DOHH2 (cell line): Measurements from ENCODE around the gene LRRC42.
A peak's percentile ranks its signal among the peaks of the same experiment; 100 is the strongest.

Experiments
- H3F3A ChIP-seq: fragments of 200-600 bp; sonication (generic), shearing (Covaris generic); 2 replicates; pipeline ENCODE4 v1.6.0; 2016; ENCODE audit warnings: antibody characterized with exemption, mild to moderate bottlenecking; ENCODE audit not compliant: control insufficient read depth, insufficient read depth
- H3K27ac ChIP-seq: fragments of 200-600 bp; sonication (generic); 2 replicates; pipeline ENCODE4 v1.5.1; 2014; ENCODE audit warnings: low read depth, mild to moderate bottlenecking, low read length, moderate library complexity
- H3K27me3 ChIP-seq: fragments of 200-600 bp; sonication (generic); 2 replicates; pipeline ENCODE4 v1.6.1; 2014; ENCODE audit warnings: mild to moderate bottlenecking, low read length, mixed read lengths; ENCODE audit not compliant: control insufficient read depth
- H3K36me3 ChIP-seq: fragments of 200-600 bp; sonication (generic); 2 replicates; pipeline ENCODE4 v1.6.1; 2014; ENCODE audit warnings: mild to moderate bottlenecking, low read length, moderate library complexity, mixed read lengths; ENCODE audit not compliant: control insufficient read depth
- H3K4me1 ChIP-seq: fragments of 200-600 bp; sonication (generic); 2 replicates; pipeline ENCODE4 v1.6.1; 2014; ENCODE audit warnings: mild to moderate bottlenecking, low read length, mixed read lengths; ENCODE audit not compliant: control insufficient read depth
- H3K4me2 ChIP-seq: fragments of 200-600 bp; sonication (generic); 2 replicates; pipeline ENCODE4 v1.6.0; 2014; ENCODE audit warnings: mild to moderate bottlenecking, low read length, moderate library complexity
- H3K4me3 ChIP-seq: fragments of 200-600 bp; sonication (generic); 2 replicates; pipeline ENCODE4 v1.5.1; 2014; ENCODE audit warnings: mild to moderate bottlenecking, low read length, mixed read lengths
- H3K79me2 ChIP-seq: fragments of 200-600 bp; sonication (generic); 2 replicates; pipeline ENCODE4 v1.6.1; 2014; ENCODE audit warnings: mild to moderate bottlenecking, low read length, mixed read lengths; ENCODE audit not compliant: control insufficient read depth
- H3K9me2 ChIP-seq: fragments of 200-600 bp; sonication (generic); replicated peaks from 2 replicates; pipeline ENCODE4 v1.6.1; 2014; ENCODE audit warnings: mild to moderate bottlenecking, low read length, mixed read lengths; ENCODE audit not compliant: control insufficient read depth
- H3K9me3 ChIP-seq: fragments of 200-600 bp; sonication (generic); 2 replicates; pipeline ENCODE4 v1.6.1; 2014; ENCODE audit warnings: antibody characterized with exemption, low read length, mixed read lengths; ENCODE audit not compliant: control insufficient read depth, insufficient read depth
- H4K20me1 ChIP-seq: fragments of 200-600 bp; sonication (generic); 2 replicates; pipeline ENCODE4 v1.6.0; 2014; ENCODE audit warnings: low read depth, mild to moderate bottlenecking, antibody characterized with exemption, low read length, moderate library complexity; ENCODE audit not compliant: control insufficient read depth, insufficient read depth
- EZH2phosphoT487 ChIP-seq: fragments of 200-600 bp; sonication (generic); IDR thresholded peaks from 2 replicates; pipeline ENCODE4 v1.6.1; 2017; ENCODE audit warnings: borderline replicate concordance, mild to moderate bottlenecking, antibody characterized with exemption, low read length, moderate library complexity, mixed read lengths
- TF ChIP-seq, protein P1 (sequence below): fragments of 200-600 bp; sonication (generic); IDR thresholded peaks from one replicate; pipeline ENCODE4 v1.5.1; 2014; ENCODE audit warnings: antibody characterized with exemption, mild to moderate bottlenecking, low read depth, low read length; ENCODE audit not compliant: poor library complexity, severe bottlenecking

LRRC42 gene

DNA sequence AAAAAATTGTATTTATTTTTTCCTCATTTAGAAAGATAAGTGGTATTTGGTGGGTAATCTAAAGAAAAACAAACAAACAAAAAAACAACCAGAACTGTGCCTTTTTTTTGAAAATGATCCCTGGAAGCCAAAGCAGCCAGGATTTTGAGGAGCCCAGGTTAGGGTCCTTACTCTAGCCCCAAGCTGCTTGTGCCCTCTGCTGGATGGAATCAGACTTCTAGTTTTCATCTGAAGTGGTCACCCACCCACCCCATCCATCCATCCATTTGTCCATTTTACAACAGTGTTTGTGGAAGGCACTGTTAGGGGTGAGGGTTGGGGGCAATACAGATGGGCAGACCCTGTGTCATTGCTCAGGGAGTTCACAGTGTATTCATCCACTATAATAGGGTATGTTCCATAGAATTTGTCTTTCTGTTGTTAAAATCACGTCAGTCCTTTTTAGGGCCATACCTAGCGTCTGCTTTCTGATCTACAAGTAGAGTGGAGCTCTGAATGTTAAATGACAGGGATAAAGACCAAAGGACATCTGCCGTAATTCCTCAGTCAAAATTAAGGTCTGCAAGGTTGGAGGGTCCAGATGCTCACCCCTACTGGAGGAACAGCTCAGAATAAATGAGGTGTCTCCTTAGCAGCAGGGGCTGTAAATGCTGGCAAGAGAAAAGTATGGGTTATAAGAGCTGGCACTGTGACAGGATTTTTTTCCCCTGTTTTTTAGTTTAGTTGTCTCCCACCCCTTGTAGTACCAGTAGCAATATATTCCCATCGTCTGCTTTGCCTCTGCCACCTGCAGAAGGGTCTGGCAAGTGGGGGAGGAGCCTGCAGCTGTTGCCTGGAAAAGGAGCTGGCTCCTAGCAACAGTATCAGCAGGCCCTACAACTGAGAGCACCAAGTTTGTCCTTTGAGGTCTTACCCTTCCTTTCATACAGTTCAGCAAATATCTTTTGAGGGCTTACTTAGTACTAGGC, 3.2 kb downstream of the LRRC42 start:
- Histone ChIP-seq H3K9me3 (no peaks in the 10 kb centered on the region), H3K36me3 (peaks cover 49% of the 10 kb centered on the region), H3K4me3 (no peak overlapping the region), H3K79me2 (peaks cover 46% of the 10 kb centered on the region), H3K27me3 (no peaks in the 10 kb centered on the region), H3K4me1 (peaks cover 20% of the 10 kb centered on the region), H3K27ac (no peak overlapping the region), H3K9me2 (no peaks in the 10 kb centered on the region), H3K4me2 (no peak overlapping the region), H4K20me1 (peaks cover 13% of the 10 kb centered on the region; the same call in 1 of the 2 replicates), H3F3A (peaks cover 4% of the 10 kb centered on the region; the same call in 1 of the 2 replicates)
- TF ChIP-seq EZH2phosphoT487, result no peak
- TF ChIP-seq, protein P1, sequence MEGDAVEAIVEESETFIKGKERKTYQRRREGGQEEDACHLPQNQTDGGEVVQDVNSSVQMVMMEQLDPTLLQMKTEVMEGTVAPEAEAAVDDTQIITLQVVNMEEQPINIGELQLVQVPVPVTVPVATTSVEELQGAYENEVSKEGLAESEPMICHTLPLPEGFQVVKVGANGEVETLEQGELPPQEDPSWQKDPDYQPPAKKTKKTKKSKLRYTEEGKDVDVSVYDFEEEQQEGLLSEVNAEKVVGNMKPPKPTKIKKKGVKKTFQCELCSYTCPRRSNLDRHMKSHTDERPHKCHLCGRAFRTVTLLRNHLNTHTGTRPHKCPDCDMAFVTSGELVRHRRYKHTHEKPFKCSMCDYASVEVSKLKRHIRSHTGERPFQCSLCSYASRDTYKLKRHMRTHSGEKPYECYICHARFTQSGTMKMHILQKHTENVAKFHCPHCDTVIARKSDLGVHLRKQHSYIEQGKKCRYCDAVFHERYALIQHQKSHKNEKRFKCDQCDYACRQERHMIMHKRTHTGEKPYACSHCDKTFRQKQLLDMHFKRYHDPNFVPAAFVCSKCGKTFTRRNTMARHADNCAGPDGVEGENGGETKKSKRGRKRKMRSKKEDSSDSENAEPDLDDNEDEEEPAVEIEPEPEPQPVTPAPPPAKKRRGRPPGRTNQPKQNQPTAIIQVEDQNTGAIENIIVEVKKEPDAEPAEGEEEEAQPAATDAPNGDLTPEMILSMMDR, result peak; percentile 73

DNA sequence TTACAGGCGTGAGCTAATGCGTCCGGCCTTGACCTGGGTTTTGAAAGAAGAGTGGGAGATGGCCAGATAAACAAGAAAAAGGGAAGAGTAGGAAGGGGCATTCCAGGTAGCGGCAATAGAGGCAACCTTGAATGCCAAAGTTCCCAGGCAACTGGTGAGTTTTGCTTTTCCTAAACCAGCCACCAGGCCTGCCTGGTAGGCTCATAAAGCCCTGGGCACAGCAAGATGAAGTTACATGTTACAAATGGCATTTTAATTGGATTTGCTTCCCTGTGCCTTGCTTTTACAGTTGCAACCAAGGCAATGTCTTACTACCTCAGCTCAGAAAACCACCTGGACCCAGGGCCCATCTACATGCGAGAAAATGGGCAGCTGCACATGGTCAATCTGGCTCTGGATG, 5.5 kb downstream of the LRRC42 start:
- Histone ChIP-seq H3K36me3 (peaks cover 48% of the 10 kb centered on the region), H3K9me2 (no peaks in the 10 kb centered on the region), H3K4me3 (no peak overlapping the region), H3K9me3 (no peaks in the 10 kb centered on the region), H3K27me3 (no peaks in the 10 kb centered on the region), H3K79me2 (peaks cover 33% of the 10 kb centered on the region), H3K4me1 (peaks cover 12% of the 10 kb centered on the region), H4K20me1 (peaks cover 13% of the 10 kb centered on the region; the same call in 1 of the 2 replicates), H3K27ac (no peak overlapping the region), H3K4me2 (no peak overlapping the region), H3F3A (peaks cover 4% of the 10 kb centered on the region; the same call in 1 of the 2 replicates)
- no peak for TF ChIP-seq EZH2phosphoT487
- TF ChIP-seq, protein P1, result no peak

DNA sequence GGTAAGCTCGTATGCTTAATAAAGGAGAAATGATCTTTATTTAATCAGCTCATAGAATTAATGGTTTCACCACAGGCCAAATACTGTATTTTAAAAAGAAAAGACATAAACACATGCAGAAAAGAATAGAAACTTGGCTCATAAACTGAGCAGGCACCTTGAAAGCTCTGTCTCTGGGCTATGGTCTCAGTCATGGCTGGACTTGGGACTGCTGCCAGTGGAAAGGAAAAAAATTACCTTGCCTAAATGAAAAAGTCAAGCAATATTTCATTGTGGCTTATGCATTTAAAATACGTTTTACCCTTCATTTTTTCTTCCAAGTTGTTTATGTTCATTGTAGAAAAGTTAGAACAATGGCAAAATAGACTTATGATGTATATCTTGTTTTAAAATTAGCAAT, 8.0 kb downstream of the LRRC42 start:
- Histone ChIP-seq H3K4me3 (no peak overlapping the region), H3K79me2 (peaks cover 9% of the 10 kb centered on the region), H3K36me3 (peaks cover 52% of the 10 kb centered on the region), H3K4me1 (no peaks in the 10 kb centered on the region), H3K9me2 (no peaks in the 10 kb centered on the region), H3K9me3 (no peaks in the 10 kb centered on the region), H3K4me2 (no peak overlapping the region), H3K27ac (no peak overlapping the region), H4K20me1 (peaks cover 7% of the 10 kb centered on the region; the same call in 1 of the 2 replicates), H3F3A (no peaks in the 10 kb centered on the region; the same call in 1 of the 2 replicates), H3K27me3 (no peaks in the 10 kb centered on the region)
- no peak for TF ChIP-seq EZH2phosphoT487
- TF ChIP-seq, protein P1, result no peak
